ELF-1 (cell line): ENCODE data around the gene GARIN3.

Experiments
- DNase-seq: peaks from one replicate; pipeline ENCODE4 v3.0.0-alpha.2; 2016; ENCODE audit warnings: low read depth, low spot score

The GARIN3 gene

DNA sequence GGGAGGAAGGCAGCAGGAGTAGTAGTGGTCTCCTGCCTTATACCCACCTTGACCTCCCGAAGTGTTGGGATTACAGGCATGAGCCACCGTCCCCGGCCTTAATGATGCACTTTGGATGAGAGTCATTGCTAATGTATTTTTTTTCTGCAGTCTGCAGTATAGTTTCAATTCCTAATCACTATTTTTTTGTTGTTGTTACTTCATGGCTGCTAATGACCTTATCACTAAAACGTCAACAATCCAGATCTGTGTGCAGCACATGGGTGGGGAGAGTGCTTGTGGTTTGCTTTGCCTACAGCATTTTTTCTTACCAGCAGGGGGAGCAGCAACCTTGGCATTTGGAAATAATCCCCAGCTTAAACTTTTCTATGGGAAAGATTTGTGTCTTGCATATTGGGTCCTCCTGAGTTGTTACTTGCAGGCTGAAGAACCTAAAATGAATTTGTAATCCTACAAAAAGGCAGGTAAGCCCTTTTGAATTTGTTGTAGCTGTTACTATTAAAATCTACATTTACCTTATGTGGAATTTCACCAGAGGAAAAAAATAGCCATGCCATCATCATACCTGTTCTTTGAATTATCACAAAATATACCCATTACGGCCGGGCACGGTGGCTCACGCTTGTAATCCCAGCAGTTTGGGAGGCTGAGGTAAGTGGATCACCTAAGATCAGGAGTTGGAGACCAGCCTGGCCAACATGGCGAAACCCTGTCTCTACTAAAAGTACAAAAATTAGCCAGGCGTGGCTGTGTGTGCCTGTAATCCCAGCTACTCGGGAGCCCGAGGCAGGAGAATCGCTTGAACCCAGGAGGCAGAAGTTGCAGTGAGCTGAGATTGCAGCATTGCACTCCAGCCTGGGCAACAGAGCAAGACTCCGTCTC is 17.1 kb downstream of the GARIN3 start:
- peak; percentile 71 for DNase-seq

DNA sequence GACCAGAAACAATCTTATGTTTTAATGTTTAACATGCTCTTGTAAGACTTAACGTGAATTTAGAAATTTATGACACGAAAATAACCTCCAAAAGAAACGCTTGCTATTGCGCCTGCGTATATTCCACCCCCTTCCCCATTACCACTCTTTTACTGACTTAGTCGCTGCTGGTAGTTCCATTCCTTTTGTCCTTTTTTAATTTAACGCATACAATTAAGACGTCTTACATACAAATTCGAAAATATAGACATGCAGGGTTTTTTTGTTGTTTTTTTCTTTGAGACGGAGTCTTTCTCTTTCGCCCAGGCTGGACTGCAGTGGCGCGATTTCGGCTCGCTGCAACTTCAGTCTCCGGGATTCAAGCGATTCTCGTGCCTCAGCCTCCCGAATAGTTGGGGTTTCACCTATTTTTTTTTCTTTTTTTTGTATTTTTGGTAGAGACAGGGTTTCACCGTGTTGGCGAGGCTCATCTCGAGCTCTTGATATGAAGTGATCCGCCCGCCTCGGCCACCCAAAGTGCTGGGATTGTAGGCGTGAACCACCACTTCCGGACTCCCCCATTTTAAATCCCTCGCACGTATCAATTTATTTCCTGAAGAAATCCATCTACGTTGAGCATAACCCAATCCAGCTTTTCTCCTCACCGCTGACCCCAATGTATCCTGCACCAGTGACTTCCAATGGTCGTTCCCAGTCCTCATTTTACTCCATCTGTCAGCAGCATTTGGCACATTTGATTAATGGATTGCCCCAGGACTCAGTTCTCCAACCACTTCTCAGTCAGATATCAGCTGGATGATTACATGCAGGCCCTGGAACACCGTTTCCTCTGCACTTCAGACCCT is 22.7 kb downstream of the GARIN3 start:
- DNase-seq = peak; percentile 59

DNA sequence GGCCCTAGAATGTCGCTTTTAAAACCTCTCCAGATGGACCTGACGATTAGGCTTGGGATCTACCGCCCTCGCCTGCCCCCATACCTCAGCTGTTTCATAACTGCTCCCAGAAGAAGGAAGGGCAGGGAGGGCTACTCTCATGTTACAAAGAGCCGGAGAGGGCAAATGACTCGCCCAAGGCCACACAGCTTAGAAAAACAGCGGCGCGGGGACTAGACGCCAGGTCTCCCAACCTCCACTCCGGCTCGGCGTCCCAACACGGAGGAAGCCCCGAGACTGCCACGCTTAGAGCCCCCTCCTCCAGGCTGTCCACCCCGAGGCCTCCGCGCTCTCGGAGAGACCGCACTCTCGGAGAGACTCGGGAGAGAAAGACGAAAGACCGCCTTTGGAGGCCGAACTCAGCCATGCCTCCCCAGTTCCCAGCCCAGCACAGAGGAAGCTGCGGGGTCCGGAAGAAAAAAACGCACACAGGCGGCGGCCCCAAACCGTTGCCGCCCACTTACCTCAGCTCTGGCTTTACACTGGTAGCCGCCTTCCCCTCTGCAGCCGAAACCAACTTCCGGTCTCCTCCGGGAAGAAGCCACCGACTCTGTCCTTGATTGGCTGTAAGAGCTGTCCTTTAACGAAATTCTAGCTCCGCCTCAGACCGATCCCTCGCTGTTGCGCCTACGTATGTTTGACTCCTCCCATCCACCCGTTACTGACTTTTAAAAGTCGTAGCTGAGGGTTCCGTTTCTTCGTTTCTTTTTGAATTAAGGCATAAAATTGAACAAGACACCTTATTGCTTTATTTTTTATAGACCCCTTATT is 23.5 kb downstream of the GARIN3 start, which contains the start of gene MED7:
Gene MED7 (minus strand): TSS at position 549 of the 810 bp plus-strand sequence. CDS start 3,434 bp downstream, outside the sequence.
- DNase-seq = peak; percentile 98

DNA sequence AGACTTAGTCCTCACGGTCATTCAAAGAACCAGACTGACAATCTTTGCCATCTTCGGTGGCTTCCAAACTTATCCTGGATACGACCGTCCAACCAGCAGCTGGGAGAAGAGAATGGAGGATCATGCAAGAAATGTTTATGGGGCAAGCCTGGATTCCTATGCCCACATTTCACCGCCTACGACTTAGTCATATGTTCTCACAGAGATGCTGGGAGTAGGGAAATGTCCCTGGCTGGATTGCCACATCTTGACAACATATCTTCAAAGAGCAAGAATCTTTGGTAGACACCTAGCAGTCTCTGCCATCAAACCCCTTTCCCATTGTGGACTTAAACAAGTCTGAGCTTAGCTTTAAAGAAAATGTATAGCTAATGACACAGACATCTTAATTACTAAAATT is 28.4 kb downstream of the GARIN3 start:
- DNase-seq = no peak

DNA sequence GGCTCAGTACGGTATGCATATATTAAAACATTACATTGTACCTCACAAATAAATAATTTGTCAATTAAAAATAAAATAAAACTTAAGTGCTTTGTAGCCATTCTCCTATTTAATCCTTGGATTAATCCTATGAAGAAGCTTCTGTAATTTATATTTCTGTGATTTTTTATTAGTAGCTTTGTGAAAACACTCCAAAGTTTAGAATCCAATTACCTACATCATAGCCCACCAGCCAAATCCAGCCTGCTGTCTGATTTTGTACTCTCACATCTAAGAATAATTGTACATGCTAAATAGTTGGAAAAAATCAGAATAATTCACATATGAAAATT is 33.8 kb downstream of the GARIN3 start:
- no peak for DNase-seq

DNA sequence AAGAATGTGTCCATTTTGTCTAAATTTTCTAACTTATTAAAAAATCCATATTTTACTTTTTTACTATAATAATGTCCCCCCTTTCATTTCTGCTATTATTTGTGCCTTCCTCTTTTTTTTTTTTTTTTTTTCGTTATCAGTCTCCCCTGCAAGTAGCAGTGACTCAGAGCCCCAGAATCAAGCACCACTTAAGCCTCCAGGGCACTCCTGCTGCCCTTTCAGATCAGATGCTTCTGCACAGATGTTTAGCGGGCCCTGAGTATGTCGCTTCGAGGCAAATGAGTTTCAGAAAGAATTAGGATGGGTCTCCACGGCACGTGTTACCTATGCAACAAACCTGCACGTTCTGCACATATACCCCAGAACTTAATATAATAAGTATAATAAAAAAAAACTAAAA is 35.1 kb downstream of the GARIN3 start:
- DNase-seq = peak; percentile 62

DNA sequence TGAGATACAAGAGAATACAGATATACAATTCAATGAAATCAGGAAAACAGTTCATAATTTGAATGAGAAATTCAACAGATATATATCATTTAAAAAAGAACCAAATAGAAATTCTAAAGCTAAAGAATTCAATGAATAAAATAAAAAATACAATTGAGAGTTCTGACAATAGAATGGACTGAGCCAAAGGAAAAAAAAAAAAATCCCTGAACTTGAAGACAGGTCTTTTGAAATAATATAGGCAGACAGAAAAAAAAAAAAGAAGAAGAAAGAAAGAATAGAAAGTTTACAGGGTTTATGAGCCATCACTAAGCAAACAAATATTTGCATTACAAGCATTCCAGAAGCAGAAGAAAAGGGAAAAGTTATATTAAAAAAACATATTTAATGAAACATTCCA is 44.4 kb downstream of the GARIN3 start:
- DNase-seq = no peak

DNA sequence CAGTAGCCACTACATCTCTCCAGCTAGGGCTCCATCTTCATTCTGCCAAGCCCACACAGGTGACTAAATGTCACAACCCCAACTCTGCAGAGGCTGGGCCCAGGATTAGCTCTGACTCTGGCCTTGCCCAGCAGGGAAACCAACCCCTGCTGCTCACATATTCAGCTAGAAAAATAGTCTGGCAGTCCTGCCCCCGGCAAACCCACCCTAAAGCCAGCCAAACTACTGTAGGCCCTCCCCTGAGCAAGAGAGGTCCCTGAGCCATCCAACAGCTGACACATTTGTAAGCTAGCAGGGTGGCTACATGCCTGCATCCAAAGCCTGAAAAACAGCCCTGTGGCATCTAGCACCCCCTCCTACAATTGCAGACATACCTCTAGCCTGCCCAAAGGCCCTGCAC is 46.0 kb downstream of the GARIN3 start:
- DNase-seq = no peak

DNA sequence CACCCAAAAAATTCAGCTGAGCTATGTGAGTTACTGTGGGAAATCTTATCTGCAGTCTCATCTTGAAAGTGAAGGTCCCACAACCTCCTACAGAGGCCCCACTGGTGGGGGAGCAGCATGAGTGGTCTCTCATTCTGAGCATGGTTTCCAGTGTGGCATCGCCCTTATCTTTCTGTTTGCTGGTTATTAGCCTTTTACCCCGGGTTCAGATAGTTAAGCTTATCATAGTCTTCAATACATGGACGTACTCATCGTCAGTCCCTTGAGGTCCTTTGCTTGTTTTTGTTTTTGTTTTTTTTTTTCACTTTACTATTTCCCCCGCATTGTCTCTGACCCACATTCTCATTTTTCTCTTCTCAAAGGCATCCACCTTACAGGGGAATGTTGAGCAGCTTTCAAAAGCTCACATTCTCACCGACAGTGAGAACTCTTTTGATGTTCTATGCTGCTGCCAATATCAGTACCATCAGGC is 49.5 kb downstream of the GARIN3 start:
- DNase-seq = no peak

DNA sequence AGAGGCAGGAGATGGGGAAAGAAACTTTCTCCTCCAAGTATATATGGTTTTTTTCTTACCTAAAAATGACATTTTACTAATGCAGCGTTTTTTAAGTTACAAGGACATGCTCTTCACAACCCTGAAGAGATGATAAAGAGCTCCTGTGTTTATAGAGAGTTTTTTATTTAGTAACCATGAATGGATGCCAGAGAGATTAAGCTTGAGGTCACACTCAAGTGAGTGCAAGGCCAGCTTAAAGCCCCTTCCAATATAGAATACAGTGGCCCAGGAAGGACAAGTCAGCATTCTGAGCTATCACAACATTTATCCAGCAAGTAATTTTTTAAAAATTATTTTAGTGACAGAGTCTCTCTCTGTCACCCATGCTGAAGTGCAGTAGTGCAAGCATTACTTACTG is 50.6 kb downstream of the GARIN3 start:
- no peak for DNase-seq

DNA sequence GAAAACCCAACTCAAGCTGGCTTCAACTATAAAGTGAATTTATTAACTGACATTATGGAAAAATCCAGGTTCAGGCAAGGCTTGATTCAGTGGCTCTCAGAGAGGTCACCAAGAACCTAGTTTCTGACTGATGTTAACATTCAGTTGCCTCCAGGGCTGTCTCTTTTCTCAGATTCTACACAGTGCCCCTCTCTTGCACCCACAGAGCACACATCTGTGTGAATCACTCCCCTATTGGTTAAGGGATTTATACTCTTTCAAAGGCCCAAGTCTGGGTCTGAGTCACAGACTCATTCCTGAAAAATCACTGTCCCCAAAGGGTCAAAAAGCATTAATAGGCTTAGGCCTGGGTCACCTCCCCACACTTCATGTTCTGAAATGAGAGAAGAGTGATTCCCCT is 51.1 kb downstream of the GARIN3 start:
- no peak for DNase-seq

DNA sequence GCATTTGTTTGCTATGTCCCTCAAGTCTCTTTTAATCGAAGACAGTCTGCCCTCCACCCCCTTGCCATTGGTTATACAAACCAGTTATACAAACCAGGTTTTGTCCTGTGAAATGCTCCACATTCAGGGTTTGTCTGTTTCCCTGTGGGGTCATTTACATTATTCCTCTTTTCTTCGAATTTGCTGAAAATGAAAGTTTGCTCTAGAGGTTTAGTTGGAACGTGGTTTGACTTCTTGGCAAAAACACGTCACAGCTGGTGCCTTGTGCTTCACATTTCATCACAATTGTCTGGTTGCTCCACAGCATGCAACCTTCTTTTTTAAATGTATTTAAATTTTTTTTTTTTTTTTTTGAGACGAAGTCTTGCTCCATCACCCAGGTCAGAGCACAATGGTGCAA is 53.1 kb downstream of the GARIN3 start:
- DNase-seq = no peak
